ENCODE results near the gene SNRPA1.

Gene SNRPA1

DNA sequence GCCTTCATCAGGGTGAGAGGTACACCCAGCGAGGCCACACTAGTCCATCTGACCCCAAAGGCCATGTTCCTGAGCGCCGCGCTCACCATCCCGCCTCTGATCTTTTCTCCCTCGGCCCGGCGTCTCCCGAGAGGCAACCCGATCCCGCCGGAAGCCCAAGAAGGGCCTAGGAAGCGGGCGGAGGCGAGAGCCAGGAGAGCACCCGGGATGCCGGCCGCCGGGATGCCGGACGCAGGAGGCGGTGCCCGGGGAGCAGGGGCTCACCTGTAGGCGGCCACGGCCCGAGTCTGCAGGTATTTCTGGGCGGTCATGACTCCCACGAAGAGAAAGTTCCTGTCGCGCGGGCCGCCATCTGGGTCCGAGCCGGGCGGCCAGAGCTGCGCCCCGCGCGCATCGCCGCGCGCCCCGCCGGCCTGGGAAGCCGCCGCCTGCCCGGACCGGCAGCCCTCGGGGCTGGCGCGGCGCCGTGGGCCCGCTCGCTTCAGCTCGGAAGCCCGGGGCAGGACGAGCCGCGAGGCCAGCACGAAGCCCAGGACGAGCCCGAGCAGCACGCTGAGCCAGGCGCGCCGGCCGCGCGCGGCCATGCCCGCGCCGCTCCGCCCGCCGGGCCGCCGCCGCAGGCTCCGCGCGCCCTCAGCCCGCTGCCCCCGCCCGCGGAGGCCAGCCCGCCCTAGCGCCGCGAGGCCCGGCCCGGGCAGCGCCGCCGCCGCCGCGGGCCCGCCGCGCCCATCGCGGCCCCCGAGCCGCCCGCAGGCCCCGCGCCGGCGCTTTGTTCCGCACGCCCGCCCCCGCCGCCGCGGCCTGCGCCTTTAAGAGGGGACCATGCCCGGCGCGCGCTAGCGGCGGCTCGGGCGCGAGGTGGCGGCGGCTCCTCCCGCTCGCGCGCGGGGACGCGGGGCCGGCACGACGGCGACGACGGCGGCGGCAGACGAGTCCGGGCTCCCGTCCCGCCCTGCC, 43.9 kb downstream of the SNRPA1 start:
- H3K4me3 ChIP-seq (ENCODE audit: low read depth, low read length): peak overlapping the region; percentile 83
- TF ChIP-seq MAX (IDR thresholded peaks at IDR 0.05; ENCODE audit: low read depth, low read length): no peak
- TF ChIP-seq POLR2A (IDR thresholded peaks at IDR 0.05; ENCODE audit: extremely low read depth, insufficient read length): no peak
- DNase-seq (ENCODE audit: low read depth): no peak

- DNase-seq (ENCODE audit: low read depth): peak; percentile 51
- peak overlapping the region; percentile 70 for H3K4me3 ChIP-seq (ENCODE audit: low read depth, low read length)
- TF ChIP-seq MAX (IDR thresholded peaks at IDR 0.05; ENCODE audit: low read depth, low read length): no peak
- TF ChIP-seq MYC (IDR thresholded peaks at IDR 0.05; ENCODE audit: low read depth, low read length): no peak
- TF ChIP-seq, protein P1, sequence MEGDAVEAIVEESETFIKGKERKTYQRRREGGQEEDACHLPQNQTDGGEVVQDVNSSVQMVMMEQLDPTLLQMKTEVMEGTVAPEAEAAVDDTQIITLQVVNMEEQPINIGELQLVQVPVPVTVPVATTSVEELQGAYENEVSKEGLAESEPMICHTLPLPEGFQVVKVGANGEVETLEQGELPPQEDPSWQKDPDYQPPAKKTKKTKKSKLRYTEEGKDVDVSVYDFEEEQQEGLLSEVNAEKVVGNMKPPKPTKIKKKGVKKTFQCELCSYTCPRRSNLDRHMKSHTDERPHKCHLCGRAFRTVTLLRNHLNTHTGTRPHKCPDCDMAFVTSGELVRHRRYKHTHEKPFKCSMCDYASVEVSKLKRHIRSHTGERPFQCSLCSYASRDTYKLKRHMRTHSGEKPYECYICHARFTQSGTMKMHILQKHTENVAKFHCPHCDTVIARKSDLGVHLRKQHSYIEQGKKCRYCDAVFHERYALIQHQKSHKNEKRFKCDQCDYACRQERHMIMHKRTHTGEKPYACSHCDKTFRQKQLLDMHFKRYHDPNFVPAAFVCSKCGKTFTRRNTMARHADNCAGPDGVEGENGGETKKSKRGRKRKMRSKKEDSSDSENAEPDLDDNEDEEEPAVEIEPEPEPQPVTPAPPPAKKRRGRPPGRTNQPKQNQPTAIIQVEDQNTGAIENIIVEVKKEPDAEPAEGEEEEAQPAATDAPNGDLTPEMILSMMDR (IDR thresholded peaks at IDR 0.05; ENCODE audit: low read depth, low read length): no peak
- no peak for TF ChIP-seq POLR2A (IDR thresholded peaks at IDR 0.05; ENCODE audit: extremely low read depth, insufficient read length)
Measured at GRCh38 chr15:101250341-101250831, 44.7 kb downstream of the SNRPA1 start.

- H3K4me3 ChIP-seq (ENCODE audit: low read depth, low read length): peak overlapping the region; percentile 70
- no peak for DNase-seq (ENCODE audit: low read depth)
- TF ChIP-seq MAX (IDR thresholded peaks at IDR 0.05; ENCODE audit: low read depth, low read length) (no peak), MYC (IDR thresholded peaks at IDR 0.05; ENCODE audit: low read depth, low read length) (no peak), POLR2A (IDR thresholded peaks at IDR 0.05; ENCODE audit: extremely low read depth, insufficient read length) (no peak)
- TF ChIP-seq, protein P1 (IDR thresholded peaks at IDR 0.05; ENCODE audit: low read depth, low read length): no peak
Measured at GRCh38 chr15:101248274-101248673, 46.8 kb downstream of the SNRPA1 start.

DNA sequence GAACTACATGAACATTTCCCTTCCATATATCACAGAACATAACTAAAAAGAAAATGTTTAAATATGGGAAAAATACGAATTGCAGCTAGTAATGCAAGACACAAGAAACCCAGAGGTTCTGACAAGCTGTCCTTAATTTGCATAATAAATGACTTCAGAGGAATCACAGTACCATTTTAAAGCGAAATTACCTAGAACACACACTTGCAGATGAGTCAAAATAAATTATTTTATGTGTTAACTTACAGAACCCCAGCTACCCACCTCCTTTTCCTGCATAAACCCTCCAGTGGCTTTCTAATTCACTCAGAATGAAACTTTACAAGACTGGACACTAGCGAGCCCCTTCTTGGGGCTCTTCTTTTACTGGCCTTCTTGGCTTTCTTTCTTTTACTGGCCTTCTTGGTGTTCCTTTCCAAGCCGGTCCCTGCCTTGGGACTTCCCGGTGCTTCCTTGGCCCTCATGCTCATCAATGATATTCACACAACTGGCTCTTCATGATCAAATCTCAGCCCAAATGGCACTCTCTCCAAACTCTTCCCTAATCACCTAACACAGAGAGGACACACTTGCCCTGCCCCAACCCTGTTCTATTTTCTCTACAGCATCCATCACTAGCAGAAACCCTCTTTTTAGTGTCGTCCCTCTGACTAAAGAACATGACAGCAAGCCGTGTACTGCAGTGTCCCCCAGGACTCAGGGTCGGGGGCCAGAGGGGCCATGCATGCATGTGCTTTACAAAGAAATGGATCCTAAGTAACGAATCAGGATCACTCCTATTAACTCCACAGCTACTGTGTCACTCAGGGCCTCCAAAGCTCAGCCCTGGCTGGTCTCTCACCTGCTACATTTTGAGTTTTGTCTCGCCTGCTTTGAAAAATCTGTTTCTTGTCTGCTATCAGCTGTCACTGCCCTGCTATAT, 48.0 kb downstream of the SNRPA1 start:
- peak; percentile 9 for DNase-seq (ENCODE audit: low read depth)
- peak overlapping the region; percentile 70 for H3K4me3 ChIP-seq (ENCODE audit: low read depth, low read length)
- TF ChIP-seq, protein P1 (IDR thresholded peaks at IDR 0.05; ENCODE audit: low read depth, low read length): no peak
- TF ChIP-seq POLR2A (IDR thresholded peaks at IDR 0.05; ENCODE audit: extremely low read depth, insufficient read length) (no peak), MAX (IDR thresholded peaks at IDR 0.05; ENCODE audit: low read depth, low read length) (no peak), MYC (IDR thresholded peaks at IDR 0.05; ENCODE audit: low read depth, low read length) (no peak)

DNA sequence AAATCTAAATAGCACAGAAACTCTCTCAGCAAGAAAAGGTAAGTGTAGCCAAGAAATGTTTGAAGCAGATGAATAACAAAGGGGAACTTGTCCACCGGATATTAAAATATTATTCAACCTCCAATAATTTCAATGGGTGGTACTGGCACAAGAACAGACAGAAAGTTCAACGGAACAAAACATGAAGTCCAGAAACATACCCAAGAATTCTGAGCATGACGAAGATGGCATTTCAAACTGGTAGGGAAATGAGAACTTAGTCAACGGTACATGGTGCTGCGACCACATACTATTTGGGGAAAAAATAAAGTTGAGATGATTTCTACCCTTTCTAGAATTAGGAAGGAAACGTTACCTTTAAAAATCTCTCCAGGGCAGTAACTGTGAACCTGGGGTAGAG, 48.7 kb downstream of the SNRPA1 start:
- TF ChIP-seq POLR2A (IDR thresholded peaks at IDR 0.05; ENCODE audit: extremely low read depth, insufficient read length): no peak
- TF ChIP-seq MAX (IDR thresholded peaks at IDR 0.05; ENCODE audit: low read depth, low read length): no peak
- TF ChIP-seq, protein P1 (IDR thresholded peaks at IDR 0.05; ENCODE audit: low read depth, low read length): no peak
- TF ChIP-seq MYC (IDR thresholded peaks at IDR 0.05; ENCODE audit: low read depth, low read length): no peak
- H3K4me3 ChIP-seq (ENCODE audit: low read depth, low read length): peak overlapping the region; percentile 70
- peak; percentile 9 for DNase-seq (ENCODE audit: low read depth)
